Airway epithelial cell (primary cell): ENCODE results near the gene ZNF544. TPM values are rescaled to one million over a fixed set of nuclear protein-coding genes. Genes with fewer than 3 reads are reported as not detected.

Source experiments
- total RNA-seq: library from RNA; depleted of rRNA; stranded (reverse); fragments of >200 nt; gene quantifications from 2 replicates; pipeline ENCODE4 v1.2.3, GENCODE V29; 2015

The ZNF544 gene
- 40.3 and 54.7 TPM in 2 replicates for total RNA-seq

GRCh38 chr19:58228585-58229254 is at the start of gene ZNF544:
Gene ZNF544, plus strand, starts transcription at chr19:58228914. Its CDS starts 15,110 bp downstream, at chr19:58244024.

GRCh38 chr19:58182989-58183816 is 45.5 kb upstream of the ZNF544 start, which contains the start of gene ZNF274:
Gene ZNF274, plus strand, starts transcription at chr19:58183061. Its CDS starts 905 bp downstream, at chr19:58183966.

GRCh38 chr19:58278541-58279041 is 49.9 kb downstream of the ZNF544 start, which contains the start of gene ZNF8:
Gene ZNF8, plus strand, starts transcription at chr19:58278955. Its CDS starts 127 bp downstream, at chr19:58279082.

GRCh38 chr19:58305065-58305931 is 76.6 kb downstream of the ZNF544 start, which contains the start of gene ERVK3-1:
Gene ERVK3-1, plus strand, starts transcription at chr19:58305377. Its CDS starts 6,792 bp downstream, at chr19:58312169.

Other genes with a start within 250 kb of the ZNF544 start
- 7.7 and 12.1 TPM in 2 replicates for gene ZNF606, start 226.1 kb upstream of the ZNF544 start, total RNA-seq
- not detected in 2 replicates for gene ZSCAN1, start 194.9 kb upstream of the ZNF544 start, total RNA-seq
- gene ZNF135, start 169.6 kb upstream of the ZNF544 start, total RNA-seq = 0.92 and 1.0 TPM in 2 replicates
- 28.3 and 35.5 TPM in 2 replicates for gene ZSCAN18, start 130.7 kb upstream of the ZNF544 start, total RNA-seq
- 5.2 and 5.3 TPM in 2 replicates for gene ZNF329, start 78.1 kb upstream of the ZNF544 start, total RNA-seq
- 16.3 and 23.1 TPM in 2 replicates for gene ZNF274, start 45.9 kb upstream of the ZNF544 start, total RNA-seq
- gene ZNF8, start 50.0 kb downstream of the ZNF544 start, total RNA-seq = 3.3 and 5.2 TPM in 2 replicates
- gene ERVK3-1, start 76.5 kb downstream of the ZNF544 start, total RNA-seq = 17.9 and 30.4 TPM in 2 replicates
- gene ZSCAN22, start 98.1 kb downstream of the ZNF544 start, total RNA-seq = 1.9 and 2.3 TPM in 2 replicates
- gene A1BG, start 124.6 kb downstream of the ZNF544 start, total RNA-seq = 10.2 and 28.2 TPM in 2 replicates
- gene ZNF497, start 133.8 kb downstream of the ZNF544 start, total RNA-seq = 0.65 and 0.78 TPM in 2 replicates
- gene ZNF837, start 152.1 kb downstream of the ZNF544 start, total RNA-seq = 2.9 and 3.1 TPM in 2 replicates
- gene RPS5, start 158.4 kb downstream of the ZNF544 start, total RNA-seq = 2,475 and 2,576 TPM in 2 replicates
- gene RNF225, start 166.7 kb downstream of the ZNF544 start, total RNA-seq = 3.8 and 4.2 TPM in 2 replicates
- gene ZNF584, start 179.7 kb downstream of the ZNF544 start, total RNA-seq = 7.0 and 13.4 TPM in 2 replicates
- gene ZNF132, start 211.2 kb downstream of the ZNF544 start, total RNA-seq = 2.8 and 3.3 TPM in 2 replicates
- 5.4 and 9.4 TPM in 2 replicates for gene ZNF324B, start 222.7 kb downstream of the ZNF544 start, total RNA-seq
- 15.4 and 16.2 TPM in 2 replicates for gene ZNF324, start 238.2 kb downstream of the ZNF544 start, total RNA-seq
- 9.1 and 12.2 TPM in 2 replicates for gene ZNF446, start 247.4 kb downstream of the ZNF544 start, total RNA-seq